Measurements from ENCODE around the gene ABL2.
"Not testable (repeated sequence)": the region's sequence is repeated elsewhere in the genome, so short reads cannot be mapped to it uniquely, and the experiment has no call there.

ABL2 gene

DNA sequence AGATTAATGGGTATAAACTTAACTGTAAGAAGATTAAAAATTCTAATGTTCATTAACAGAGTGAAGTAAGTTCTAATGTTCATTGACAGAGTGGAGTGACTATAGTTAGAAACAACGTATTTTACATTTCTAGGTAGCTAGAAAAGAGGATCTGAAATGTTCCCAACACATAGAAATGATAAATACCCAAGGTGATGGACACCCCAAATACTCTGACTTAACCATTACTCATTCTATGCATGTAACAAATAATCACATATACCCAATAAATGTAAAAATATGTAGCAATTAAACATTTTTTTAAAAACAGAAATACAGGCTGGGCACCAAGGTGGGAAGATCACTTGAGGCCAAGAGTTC, 62.1 kb downstream of the ABL2 start:
- no peak for DNase-seq

DNA sequence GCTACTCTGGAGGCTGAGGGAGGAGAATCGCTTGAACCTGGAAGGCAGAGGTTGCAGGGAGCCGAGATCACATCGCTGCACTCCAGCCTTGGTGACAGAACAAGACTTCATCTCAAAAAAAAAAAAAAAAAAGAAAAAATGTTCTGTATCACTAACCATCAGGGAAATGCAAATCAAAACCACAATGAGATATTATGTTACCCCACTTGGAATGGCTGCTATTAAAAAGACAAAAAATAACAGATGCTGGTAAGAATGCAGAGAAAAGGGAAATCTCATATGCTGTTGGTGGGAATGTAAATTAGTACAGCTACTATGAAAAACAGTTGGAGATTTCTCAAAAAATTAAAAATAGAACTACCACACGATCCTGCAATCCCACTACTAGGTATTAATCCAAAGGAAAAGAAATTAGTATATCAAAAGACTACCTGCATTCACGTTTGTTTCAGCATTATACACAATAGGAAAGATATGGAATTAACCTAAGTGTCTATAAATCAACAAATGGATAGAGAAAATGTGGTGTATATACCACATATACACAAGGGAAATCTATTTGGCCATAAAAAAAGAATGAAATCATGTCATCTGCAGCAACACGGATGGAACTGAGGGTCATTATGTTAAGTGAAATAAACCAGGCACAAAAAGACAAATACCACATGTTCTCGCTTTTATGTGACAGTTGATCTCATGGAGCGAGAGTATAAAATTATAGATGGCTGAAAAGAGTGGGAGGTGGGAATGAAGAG, 62.6 kb downstream of the ABL2 start:
- peak; percentile 58 for DNase-seq

DNA sequence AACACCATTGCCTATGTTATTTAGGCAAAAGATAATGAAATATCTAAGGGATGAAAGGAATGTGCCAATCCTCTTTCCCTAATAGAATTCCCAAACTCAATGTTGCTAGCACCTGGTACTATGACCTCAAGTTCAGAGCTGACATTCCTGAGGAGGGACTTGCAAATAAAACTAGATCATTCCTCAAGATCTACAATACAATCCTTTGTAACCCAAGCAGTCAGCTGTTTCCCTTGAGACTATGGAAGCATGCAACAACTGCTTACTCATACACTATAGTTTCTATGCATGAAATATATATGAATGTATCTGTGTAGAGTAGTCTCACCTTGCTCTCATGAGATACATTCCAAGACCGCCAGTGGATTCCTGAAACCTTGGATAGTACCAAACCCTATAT, 65.0 kb downstream of the ABL2 start:
- DNase-seq, result no peak

DNA sequence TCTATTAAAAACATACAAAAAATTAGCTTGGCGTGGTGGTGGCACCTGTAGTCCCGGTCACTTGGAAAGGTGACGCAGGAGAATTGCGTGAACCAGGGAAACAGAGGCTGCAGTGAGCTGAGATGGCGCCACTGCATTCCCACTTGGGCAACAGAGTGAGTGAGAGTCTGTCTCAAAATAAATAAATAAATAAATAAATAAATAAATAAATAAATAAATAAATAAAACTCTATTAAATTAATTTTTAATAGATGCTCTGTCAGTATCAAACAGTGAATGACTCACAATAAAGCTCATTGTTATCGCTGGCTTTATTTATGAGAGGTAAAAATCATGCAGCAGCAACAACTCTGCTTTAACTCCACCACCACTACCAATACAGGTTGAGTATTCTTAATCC, 72.8 kb downstream of the ABL2 start:
- DNase-seq, result no peak

DNA sequence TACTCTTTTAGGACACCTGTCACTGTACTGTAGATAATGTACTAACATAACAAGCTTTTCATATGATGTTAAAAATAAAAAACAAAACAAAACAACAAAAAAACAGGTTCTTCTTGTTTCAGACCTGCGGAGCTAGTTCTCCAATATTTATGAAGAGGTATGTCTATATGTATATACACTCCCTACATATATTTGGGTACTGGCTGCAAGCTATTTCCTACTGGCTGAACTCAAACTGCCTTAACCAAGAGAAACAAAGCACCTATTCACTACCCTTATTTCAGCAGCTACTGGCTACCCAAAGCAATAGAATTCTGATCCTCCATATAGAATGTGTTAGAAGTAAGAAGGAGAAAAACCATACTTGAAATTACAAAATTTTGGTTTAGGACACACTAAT, 73.5 kb downstream of the ABL2 start:
- DNase-seq, result no peak

DNA sequence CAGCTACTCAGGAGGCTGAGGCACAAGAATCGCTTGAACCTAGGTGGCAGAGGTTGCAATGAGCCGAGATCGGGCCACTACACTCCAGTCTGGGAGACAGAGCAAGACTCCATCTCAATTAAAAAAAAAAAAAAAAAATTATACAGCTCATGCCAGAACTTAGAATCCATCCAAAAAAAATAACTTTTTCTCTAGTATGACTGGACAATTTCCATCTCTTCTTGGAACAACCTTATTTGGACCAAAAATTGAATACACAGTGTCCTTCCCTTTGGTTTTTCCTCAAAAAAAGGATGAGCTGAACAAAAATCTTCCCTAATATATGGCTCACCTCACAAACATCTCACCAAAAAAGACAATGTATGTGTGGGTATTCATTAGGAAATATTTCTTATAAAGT, 73.9 kb downstream of the ABL2 start:
- DNase-seq, result no peak

DNA sequence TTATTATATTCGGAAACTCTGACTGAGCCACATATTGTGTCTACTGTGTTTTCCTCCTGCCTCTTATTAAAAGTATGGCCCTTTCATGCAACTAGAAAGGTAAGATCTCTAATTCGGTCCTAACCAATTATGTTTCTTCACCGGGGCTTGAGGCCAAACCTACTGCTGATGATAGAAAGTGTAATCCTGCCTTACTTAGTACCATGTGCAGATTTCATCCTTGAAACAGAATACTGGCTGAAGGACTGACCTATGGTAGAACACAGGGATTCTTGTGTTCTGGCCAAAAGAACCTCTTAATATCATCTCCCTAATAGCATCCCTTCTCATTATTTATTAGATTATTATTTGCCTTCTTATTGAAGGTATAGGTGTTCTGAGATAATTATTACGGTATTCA, 75.0 kb downstream of the ABL2 start:
- DNase-seq, result no peak

DNA sequence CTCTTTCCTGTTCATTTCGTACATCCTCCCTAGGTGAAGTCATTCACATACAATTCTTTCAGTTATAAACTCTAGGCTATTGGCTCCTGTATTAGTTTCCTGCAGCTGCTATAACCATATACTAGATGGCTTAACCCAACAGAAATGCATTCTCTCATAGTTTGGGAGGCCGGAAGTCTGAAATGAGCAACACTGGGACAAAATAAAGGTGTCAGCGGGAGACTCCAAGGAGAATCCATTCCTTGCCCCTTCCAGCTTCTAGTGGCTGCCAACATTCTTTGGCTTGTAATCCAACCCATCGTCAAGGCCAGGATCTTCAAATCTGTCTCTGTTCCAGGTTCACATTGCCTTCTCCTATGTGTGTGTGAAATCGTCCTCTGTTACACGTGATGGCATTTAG, 76.3 kb downstream of the ABL2 start:
- no peak for DNase-seq

DNA sequence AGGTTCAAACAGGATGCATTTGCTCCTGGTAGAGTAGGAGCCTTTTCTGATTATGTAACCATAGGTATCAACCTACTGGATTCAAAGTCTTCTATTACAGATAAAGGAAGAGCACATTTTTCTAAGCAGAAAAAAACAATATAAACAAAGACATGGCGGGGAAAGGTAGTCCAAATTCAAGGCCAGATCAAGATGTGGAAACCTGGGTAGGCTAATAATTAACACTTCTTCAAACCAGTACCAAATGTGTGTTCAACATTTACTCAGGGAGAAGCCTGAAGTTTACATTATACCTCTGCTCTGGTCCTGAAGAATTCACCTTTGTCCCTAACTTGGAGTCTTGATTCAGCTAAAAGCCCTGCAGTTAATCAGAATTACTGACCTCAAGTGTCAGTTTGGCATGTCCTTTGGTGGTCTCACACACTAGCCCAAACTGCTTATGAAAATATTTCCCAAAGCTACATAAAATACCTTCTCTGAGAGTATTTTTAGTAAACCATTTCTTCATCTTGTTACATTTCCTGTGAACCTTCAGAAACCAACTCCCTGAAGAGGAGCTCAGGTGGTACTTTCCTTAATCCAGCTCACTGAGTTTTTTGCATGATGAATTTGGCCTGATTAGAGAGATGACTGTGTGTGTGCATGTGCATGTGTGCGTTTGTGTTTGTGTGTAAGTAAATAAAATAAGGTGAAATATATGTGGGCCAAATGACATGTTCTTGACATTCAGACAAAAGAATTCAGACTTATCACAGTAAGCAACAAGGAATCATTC, 77.4 kb downstream of the ABL2 start:
- no peak for DNase-seq

DNA sequence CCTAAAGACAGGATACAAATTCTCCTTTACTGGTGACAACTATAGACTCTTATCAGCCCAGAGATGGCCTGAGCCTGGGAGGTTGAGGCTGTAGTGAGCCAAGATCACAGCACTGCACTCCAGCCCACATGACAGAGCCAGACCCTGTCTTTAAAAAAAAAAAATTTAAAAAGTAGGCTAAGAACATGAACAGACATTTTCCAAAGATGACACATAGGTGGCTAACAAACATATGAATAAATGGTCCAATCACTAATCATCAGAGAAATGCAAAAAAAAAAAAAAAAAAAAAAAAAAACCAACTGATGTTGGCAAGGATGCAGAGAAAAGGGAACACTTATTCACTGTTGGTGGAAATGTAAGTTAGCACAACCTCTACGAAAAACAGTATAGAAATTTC, 82.6 kb downstream of the ABL2 start:
- no peak for DNase-seq

DNA sequence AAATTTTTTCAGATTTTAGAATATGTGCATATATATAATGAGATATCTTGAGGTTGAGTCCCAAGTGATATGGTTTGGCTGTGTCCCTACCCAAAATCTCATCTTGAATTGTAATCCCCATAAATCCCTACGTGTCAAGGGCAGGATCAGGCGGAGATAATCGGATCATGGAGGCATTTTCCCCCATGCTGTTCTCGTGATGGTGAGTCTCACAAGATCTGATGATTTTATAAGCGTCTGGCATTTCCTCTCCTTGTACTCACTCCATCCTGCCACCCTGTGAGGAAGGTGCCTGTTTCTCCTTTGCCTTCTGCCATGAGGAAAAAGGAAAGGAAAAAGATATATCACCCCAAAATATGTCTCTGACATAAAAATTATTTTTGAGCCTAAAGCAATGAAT, 83.0 kb downstream of the ABL2 start:
- DNase-seq, result no peak

DNA sequence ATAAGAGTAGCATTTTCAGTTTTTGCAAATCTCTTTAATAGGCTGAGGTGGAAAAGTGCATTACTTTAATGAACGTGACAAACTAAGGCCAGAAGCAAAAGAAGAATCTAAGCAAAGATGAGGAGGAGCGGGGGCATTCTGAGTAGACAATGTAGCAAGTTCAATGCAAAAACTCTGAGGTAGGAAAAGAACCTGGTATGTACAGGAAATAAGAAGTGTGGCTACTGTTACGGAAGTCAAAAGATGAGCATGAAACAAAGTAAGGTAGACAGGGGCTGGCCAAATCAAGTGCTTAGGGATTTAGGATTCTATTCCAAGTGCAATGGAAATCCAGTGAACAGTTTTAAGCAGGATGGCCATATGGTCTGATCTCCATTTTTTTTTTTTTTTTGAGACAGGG, 84.0 kb downstream of the ABL2 start:
- no peak for DNase-seq

DNA sequence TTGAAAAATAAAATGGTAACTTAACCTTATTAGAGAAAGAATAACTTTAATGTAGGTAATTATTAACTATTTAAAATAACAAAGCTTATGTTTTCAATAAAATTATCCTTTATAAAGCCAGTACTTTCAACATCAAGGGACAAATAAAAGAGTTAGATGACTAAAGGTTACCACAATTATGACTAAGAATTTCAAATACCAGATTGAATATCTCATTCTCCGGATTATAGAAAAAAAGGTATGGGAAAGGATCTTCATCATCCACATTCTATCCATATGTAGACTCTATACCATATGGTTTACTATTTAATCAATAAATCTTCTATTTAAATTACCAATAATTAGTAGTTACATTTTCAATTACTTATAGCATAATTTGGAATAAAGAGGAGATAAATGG, 84.9 kb downstream of the ABL2 start:
- DNase-seq, result no peak

DNA sequence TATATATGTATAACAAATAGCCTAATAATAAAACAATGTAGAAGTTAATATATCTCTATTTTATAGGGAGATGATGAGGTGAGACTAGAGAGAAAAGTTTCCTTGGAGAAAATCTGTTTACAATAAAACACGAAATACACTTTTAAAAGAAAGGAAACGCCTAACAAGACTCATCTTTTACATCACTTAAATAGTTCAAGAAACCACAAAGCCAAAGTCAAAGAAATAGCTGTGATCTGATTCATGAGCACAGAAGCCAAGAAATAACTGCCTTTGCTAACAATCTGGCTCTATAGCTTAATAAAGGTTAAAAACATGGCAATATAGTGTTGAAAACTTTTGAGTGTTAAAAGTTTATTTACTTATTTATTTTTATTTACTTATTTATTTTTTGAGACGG, 86.2 kb downstream of the ABL2 start:
- DNase-seq, result no peak

DNA sequence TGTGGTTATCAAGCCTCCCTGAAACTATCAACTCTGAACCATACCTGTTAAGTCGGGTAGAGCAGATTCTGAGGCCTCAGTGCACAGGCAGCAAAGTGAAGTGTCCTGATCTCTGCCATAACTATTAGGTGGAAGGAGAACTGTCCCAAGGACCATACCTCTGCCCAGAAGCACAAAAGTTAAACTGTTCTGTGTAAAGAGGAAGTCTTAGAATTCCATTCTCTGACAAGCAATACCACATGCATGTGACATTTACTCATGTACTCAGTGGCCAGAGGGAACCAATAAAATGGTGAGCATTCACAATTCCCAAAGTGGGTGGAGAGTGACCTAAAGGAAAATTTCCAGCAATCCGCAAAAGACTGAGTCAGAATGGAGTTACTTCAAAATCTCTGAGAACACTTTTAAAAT, 86.6 kb downstream of the ABL2 start:
- DNase-seq, result no peak

DNA sequence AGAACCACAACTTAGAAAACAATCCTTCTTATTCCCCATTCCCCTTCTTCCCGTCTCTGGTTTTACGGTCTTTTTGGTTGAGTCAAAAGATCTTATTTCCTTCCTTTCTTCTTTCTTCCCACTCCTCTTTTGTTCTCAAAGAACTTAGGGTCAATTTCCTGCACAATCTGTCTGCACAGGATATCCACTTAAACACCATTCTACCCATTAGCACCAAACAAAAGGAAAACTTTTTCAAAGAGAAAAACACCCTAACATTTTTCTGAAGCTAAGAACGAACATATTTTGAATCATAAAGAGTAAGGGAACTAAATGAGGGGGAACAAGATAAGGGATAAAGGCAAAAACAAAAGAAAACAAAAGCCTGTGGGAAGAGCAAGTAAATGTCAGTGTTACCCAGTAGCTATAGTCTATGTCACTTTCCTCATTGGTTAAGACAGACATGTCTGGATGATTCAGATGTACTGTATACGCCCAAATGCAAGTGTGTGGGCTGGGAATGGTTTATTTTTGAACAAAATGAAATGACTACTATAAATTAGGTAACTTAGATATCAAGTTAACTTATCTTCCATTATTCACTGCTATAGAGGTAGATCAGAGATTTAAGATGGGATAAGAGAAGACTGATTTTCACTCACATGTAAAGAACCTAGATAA, 87.8 kb downstream of the ABL2 start:
- DNase-seq, result no peak

DNA sequence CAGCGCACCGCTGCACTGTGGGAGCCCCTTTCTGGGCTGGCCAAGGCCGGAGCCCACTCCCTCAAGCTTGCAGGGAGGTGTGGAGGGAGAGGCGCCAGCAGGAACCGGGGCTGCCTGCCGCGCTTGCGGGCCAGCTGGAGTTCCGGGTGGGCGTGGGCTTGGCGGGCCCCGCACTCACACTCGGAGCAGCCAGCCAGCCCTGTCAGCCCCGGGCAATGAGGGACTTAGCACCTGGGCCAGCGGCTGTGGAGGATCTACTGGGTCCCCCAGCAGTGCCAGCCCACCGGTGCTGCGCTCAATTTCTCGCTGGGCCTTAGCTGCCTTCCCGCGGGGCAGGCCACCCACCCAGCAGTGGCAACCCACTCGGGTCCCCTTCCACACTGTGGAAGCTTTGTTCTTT, 90.7 kb downstream of the ABL2 start:
- not testable (repeated sequence) for DNase-seq

DNA sequence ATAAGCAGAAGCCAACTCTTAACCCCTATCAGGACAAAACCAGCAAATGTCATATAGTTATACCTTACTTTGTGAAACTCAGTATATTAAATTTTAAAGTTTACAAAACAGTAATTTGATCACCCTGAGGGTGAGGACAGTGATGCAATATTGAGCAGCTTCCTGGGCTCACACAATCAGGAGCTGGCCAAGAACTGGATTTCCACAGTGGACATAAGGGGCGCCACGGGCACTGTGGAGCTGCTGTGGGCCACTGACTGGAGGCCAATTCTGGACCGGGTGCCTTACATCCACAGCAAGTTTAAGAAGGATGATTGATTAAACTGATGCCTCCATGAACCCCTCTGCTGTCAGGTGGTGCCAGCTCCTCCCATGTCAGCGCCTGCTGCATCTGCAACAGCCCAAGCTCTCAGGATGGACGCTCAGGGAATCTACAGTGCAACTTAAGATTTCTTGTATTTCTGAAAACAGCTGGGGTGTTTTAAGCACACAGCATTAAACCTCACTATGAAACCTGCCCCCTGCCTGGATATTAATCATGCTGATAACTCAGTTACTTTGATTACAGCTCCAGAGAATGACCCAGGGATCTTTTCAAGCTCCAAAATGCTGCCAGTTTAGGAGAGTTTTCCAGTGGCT, 91.7 kb downstream of the ABL2 start:
- no peak for DNase-seq

DNA sequence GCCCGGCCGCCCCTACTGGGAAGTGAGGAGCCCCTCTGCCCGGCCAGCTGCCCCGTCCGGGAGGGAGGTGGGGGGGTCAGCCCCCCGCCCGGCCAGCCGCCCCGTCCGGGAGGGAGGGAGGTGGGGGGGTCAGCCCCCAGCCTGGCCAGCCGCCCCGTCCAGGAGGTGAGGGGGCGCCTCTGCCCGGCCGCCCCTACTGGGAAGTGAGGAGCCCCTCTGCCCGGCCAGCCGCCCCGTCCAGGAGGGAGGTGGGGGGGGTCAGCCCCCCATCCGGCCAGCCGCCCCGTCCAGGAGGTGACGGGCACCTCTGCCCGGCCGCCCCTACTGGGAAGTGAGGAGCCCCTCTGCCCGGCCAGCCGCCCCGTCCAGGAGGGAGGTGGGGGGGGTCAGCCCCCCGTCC, 93.8 kb downstream of the ABL2 start:
- not testable (repeated sequence) for DNase-seq

DNA sequence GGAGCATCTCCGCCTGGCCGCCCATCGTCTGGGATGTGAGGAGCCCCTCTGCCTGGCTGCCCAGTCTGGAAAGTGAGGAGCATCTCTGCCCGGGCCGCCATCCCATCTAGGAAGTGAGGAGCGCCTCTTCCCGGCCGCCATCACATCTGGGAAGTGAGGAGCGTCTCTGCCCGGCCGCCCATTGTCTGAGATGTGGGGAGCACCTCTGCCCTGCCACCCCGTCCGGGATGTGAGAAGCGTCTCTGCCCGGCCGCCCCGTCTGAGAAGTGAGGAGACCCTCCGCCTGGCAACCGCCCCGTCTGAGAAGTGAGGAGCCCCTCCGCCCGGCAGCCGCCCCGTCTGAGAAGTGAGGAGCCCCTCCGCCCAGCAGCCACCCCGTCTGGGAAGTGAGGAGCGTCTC, 94.3 kb downstream of the ABL2 start:
- DNase-seq, result not testable (repeated sequence)

DNA sequence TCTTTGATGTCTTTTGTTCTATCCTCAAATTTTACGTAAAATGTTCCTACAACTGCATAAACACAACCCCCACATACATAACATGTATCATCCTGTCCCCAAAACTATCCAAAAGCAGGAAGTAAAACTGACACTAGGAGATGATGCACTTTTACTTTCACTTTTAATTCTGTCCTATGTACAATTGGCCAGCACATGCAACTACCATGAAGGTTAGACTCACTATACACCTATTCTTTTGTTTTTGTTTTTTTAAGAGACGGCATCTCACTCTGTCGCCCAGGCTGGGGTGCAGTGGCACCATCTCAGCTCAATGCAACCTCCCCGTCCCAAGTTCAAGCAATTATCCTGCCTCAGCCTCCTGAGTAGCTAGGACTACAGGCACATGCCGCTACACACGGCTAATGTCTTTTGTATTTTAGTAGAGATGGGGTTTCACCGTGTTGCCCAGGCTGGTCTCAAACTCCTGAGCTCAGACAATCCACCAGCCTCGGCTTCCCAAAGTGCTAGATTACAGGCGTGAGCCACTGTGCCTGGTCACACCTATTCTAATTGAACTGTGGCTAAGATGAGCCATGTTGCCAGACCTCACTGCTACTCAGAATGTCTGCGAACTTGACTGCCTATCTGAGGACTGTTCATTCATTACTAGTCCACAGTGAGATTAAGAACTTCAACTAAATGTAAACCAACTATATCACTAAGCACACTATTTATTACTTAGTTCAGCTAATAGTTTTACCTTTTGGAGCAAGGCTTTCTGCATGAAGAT, 99.6 kb downstream of the ABL2 start:
- DNase-seq, result no peak

DNA sequence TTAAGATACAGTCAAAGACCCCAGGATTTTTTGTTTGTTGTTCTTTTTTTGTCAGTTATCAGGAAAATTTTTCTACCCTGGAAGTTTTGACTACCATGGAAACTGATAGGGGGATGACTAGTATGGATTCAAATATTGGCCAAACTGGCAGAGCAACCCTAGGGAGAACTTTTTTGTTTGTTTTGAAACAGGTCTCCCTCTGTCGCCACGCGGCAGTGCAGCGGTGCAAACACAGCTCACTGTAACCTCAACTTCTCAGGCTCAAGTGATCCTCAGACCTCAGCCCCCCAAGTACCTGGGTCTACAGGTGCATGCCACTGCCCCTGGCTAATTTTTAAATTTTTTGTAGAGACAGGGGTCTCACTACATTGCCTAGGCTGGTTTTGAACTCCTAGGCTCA, 101.0 kb downstream of the ABL2 start:
- DNase-seq, result no peak

All from NCI-H2171 (cell line).